Activated CD8-positive, alpha-beta memory T cell treated with anti-CD3 and anti-CD28 coated beads, Interleukin-2, amount 50 U/mL, for 24 hours (primary cell): ENCODE data around the gene GPR146.

Experiments used
- DNase-seq: peaks from one replicate; pipeline ENCODE4 v3.0.0-alpha.2; 2020; ENCODE audit errors: extremely low read depth

Gene GPR146

DNA sequence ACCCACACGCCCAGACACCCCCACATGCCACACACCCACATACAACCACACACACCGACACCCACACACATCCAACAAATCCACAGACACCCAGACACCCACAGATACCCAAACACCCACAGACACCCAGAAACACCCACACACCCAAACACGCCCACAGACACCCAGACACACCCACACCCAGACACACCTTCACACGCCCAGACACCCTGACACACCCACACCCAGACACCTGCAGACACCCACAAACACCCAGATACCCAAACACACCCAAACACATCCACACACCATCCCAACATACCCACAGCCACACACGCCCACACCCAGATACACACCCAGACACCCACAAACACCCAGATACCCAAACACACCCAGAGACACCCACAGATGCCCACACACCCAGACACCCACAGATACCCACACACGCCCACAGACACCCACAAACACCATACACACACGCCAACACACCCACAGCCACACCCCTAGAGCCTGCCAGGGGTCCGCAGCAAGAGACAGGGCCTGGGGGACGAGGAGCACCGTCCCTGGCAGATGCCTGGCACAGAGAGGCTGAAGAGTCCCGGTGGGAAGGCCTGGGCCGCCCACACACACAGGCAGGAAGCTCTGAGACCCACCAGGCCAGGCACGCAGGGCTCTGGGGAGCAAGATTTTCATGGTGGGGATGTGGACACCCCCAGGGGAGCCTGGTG is 32.9 kb upstream of the GPR146 start:
- DNase-seq, result no peak

DNA sequence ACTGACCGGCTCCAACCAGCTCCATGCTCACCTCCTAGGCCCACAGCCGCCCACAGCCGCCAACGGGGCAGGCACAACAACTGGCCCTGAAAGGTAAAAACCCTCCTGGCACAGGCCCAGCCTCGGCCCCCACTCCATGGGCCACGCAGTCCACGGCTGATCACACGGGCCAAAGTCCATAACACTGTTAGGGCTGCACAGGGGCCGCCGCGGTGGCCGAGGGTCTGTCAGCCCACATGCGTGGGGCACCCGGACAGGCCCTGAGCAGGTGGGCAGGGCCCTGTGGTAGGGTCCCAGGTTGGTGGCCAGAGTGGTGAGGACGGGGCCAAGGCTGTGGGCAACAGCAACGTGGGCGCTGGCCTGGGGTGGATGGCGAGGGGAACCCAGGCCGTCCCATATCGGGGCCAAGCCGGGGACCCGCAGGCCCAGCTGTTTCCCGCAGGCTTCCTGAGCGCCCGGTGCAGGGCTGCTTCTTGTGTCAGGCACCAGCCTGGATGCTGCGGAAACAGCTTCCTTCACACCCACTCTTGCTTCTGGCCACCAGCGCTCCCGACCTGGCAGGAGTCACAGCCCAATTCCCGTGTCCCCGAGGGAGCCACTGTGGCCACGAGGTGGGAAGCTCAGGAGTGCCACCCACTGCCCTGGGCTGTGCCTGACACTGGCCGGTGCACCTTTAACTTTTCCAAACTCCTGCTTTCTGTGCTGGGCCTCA is 32.2 kb upstream of the GPR146 start:
- DNase-seq, result no peak

DNA sequence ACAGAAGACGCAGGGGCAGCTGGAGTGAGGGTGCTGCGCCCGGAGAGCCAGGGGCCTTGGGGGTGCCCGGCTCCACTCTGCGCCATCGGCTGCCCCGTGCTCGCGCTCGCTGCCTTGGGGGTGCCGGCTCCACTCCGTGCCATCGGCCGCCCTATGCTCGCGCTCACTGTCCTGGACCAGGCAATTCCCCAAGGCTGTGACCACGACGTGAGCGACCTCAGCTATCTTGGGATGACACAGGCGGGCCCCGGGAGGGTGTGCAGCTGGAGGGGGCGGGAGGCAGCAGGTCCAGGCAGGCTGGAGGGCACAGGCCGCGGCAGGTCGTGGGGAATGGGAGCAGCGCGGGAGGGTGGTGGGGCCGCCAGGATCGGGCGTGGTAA is 31.6 kb upstream of the GPR146 start:
- no peak for DNase-seq

DNA sequence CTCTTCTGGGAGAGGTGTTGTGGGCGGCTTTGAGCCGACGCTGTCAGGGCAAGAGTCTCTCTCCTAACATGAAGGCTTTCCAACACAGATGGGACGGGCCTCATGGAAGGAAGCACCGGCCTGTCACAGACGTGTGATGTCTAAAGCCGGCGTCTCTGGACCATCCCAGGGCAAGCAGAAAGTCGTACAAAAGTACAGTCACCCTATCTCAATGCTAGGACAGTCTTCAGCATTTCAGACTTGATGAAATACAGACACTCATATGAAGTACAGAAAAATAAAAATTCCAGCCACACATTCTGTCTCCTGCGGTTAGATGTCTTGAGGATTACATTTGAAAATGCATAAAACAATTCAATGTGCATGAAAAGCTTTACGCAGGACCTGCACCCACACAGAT is 30.8 kb upstream of the GPR146 start:
- no peak for DNase-seq

DNA sequence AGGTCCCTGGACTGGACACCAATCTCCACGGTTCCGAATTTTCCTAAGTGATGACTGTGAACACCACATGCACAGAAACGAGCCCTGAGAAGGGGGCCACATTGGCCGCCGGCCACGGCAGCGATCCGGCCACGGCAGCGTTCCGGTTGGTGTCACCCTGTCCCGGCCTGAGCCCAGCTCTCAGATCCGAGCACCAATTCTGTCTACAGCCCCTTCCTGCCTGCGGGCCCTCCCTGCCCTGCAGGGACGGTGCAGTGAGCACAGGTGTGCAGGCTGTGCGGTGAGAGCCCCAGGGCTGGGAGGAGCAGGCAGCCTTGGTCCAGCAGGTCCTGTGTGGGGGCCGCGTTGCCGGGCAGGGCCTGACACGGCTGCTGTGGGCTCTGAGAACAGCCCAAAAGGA is 29.7 kb upstream of the GPR146 start:
- DNase-seq, result no peak

DNA sequence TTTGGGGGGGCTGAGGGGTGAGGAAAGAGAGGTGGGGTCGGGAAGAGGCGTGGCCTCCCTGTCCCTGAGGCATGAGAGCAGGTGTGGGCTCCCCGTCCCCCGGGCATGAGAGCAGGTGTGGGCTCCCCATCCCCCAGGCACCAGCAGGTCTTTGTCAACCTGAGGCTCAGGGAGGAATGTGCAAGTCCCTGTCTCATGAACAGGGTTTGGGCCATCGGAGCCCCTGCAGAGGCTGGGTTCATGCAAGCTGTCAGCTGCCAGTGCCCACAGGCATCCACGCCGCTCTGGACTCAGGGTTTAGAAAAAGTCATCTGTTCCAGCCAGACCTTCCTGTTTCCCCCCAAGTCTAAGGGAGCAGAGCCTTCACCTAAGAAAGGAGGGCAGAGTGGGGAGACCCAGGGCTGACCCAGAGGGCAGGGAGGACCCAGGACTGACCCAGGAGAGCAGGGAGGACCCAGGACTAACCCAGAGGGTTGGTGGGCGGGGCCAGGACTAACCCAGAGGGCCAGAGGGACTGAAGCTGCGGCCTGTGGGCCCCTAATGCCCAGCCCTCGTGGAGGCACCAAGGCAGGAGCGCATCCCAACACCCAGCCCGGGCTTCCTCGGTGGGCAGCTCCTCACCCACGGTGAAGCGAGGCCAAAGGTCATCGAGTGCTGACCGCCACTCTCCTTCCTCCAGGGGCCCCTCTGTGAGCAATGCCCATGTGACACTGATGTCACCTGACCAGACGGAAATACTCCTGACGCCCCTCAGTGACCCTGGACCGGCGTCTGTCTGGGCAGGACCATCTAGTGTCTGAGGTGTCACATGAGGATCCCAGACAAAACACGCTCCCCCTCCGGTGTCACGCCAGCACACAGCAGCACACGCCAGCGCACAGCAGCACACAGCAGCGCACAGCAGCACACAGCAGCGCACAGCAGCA is 28.9 kb upstream of the GPR146 start:
- no peak for DNase-seq

DNA sequence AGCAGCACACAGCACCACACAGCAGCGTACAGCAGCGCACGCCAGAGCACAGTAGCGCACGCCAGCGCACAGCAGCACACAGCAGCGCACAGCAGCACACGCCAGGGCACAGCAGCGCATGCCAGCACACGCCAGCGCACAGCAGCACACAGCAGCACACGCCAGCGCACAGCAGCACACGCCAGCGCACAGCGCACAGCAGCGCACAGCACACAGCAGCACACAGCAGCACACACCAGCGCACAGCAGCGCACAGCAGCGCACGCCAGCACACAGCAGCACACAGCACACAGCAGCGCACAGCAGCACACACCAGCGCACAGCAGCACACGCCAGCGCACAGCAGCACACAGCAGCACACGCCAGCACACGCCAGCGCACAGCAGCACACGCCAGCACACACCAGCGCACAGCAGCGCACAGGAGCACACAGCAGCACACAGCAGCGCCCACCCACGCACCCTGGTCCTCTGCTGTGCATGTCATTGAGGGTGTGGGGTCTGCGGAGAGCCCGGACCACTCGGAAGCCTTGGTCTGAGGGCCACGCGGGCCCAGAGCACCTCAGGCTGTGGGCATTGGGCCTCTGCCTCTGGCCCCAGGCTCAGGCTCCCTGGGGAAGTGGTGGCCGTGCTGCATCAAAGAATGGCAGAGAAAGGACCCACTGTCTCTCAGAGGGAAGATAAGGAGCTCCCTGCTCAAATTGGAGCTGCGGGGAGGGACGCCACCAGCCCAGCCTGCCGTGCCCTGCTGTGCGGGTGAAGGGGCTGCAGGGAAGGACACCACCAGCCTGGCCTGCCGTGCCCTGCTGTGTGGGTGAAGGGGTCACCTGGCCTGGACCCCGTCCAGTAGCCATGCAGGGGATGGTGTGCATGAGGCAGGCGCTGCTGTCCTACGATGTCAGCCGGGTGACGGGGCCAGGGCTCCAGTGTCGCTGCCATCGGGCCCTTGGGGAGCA is 27.5 kb upstream of the GPR146 start:
- no peak for DNase-seq

DNA sequence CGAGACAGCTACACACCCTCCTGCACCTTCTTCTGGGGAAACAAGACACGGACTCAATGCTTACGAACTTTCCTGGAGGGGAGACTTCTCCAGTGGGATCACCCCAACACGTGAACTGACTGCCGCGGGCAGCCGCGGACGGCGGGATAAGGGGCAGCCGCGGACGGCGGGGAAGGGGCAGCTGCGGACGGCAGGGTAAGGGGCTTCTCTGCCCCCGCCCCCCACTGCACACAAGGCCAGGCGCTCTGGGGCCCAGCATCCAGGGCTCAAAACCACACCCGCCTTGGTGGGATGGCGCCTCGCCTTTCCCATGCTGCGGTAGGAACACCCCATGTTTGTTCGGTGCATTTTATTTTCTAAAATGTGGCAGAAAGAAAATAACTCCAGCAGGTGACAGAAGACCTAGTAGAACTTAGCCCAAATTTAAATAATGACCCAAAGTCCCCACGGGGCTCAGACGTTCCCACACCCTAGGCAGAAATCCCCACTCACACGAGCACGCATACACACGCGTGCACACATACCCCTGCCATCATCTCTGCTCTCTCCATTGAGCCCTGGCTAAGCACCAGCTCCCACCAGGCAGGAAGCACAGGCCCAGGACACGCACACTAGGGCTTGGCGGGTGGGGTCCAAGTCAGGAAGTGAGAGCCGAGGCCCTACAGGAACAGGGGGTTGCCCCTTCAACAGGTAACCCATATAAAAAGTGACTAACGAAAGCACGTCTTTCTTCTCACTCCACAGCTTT is 26.6 kb upstream of the GPR146 start:
- no peak for DNase-seq

DNA sequence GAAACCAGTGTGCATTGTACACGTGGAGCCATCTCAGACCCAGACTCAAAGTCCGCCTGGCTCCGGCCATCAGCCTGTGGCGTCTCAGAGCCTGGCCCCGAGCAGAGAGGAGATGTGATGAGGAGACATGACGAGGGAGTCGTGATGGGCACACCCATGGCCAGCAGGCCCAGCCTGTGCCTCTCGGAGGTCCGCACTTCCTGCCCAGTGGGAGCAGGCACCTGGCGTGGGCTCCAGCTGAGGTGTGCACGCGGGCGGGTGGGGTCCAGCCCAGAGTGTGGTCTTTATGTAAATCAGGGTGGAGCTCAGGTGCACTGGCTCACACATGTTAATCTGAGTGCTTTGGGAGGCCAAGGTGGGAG is 26.0 kb upstream of the GPR146 start:
- no peak for DNase-seq

DNA sequence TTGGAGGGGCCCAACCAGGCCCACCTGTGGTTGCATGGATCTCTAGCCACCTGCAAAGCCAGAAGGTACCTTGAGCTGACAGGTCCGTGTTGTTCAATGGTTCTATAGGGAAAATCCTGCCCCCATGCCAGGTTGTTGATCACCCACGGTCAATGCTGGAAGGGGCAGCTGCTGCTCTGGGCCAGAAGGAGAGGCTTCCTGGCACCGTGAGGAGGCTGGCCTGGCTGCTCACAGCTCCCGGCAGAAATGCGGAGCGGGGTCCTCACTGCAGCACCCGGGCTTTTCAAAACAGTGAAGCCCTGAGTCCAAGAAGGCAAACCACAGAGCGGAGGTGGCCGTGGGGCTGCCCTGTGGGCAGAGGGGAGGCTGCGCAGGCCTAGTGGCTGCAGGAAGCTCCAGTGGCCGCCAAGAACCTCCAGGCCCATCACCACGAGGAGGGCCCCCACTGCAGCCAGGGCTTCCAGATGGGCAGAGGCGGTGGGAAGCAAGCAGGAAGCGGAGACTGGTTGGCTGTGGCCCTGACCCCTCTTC is 25.0 kb upstream of the GPR146 start:
- DNase-seq, result no peak

DNA sequence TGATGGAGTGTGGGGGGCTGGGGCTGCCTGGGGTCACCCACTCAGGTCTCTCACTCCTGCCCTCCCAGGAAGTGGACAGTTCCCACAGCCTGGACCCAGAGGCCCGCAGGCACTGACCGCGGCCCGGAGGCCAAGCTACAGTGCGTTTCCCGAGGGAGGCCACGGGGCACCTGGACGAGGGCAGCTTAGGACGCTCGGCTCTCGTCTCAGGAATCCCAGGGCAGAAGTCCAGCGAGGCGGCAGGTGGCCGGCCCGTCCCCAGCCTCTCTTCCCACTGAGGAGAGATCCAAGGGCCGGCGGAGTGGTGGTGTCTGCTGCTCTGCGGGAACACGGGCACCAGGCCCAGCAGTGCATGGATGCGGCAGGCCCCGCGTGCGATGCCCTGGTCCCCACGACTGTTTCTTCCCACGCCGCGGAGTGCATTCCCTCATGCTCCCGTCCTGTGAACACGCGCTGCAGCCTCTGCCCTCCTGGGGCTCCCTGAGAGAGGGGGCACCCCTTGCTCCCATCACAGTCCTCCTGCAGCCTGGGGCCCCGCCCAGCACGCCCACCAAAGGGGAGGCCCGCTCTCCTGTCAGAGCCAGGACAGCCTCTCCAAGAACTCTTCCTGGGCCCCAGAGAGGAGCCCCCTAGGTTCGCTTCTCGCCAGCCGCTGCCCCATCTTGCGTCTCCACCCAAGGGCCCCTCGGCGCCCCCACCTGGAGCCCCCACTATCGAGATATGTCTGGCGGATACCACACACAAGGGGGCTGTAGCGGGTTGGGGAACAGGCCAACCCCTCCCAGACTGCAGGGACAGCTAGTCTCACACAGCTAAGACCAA is 24.3 kb upstream of the GPR146 start:
- no peak for DNase-seq

DNA sequence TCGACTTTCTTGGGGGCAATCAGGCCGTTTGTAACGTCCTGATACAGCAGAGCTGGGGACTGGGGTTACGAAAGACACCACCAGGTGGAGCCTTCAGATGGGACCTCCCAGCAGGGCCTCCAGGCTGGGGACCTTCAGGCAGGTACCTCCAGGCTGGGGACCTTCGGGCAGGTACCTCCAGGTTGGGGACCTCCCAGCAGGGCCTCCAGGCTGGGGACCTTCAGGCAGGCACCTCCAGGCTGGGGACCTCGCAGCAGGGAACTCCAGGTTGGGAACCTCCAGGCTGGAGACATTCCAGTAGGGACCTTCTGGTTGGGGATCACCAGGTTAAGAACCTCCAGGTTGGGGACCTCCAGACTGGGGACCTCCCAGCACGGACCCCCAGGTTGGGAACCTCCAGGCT is 23.5 kb upstream of the GPR146 start:
- no peak for DNase-seq

DNA sequence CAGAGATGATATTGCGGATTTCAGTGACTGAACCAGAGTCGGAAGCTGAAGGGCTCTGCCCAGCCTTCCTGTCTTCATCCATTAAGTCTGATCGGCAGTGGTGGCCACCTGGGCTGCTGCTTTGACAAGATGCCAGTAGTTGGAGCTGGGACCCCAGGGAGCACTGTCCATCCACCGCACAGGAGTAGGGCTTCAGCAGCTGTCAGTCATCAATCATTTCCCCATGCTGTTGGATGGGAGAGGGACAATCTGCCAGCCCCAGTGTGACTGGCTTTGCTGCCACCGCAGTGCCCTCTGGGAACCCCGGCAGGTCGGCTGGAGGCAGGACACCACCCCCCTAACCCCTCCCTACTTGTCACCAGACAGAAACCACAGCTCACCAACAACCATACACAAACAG is 23.0 kb upstream of the GPR146 start:
- DNase-seq, result no peak

DNA sequence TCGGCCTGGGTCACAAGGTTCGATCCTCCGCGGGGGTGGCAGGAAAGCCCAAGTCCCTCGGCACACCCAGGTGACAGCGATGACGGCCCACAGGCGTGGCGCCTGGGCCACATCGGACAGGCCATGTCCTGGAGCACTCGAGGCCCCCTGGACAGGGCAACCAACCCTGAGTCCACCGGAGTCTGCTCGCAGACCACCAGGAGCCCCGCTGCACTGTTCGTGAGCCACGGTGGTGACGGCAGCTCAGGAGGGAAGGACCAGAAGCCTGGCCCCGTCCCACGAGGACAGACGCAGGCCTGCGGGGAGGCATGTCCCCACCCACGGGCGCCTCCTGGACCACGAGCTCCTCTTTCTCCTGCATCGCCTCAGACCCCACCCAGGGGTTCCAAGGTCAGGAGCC is 22.4 kb upstream of the GPR146 start:
- no peak for DNase-seq

DNA sequence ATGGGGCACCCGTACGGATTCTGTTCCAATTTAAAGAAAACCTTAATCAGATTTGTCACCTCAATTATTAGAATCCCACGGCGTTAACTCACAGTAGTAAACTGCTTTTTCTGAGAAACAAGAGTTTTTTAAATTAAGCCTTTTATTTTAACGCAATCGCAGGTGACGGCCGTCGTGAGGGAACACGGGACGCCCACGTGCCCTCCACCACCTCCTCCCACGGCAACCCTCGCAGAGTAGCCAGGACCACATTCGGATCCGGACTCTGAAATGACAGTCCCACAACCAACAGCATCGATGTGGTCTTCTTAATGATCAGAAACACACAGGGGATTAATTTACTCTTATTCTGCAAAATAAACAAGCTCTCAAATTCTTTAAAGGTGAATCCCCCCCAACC is 22.0 kb upstream of the GPR146 start:
- DNase-seq, result no peak

DNA sequence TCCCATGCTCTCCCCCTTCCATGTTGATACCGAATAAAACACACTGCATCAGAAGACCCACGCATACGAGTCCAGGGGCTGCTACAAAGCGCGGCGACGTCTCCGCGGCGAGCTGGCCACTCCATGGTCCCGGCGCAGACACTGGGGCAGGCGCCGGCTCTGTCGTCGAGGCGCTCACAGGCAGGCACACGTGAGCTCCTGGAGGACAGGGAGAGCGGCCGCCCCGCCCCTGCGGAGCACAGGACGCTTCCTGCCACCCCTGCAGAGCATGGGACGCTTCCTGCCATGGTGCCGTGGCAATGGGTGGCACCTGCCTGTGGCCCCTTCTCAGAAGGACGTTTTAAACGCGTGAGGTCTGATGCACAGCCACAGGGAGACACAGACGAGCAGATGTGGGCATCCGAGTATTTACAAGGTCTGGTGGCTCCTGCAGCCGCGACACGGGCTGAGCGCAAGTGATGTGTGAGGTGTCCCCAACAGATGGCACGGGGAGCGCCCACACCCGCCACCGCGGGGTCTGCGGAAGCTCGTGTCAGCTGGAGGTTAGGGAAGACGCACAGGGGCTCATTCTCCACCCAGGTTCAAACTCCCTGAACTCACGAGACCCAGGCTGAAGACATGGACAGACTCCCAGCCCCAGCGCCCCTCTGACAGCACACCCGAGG is 21.4 kb upstream of the GPR146 start:
- no peak for DNase-seq

DNA sequence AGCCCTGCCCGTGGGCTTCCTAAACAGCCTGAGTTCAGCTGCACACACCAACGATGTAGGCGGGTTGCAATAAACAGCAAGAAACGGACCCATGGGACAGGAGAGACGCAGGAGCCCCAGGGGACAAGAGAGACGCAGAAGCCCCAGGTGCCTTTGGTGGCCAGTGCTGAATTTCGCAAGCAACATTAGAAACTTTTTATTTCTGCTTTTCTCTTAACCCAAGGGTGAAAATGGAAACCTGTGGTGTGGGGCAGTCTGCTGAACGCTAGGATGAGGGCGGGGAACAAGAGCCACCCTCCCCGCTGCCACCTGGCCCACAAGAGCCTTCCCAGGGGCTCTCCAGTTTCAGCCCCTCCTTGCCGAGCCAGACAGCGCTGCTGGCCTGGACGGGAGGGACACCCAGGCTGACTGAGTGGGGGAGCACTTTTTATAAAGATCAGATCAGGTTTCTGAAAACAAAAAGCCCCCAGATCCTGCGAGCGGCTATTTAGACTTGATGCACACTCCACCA is 20.0 kb upstream of the GPR146 start:
- DNase-seq, result no peak

DNA sequence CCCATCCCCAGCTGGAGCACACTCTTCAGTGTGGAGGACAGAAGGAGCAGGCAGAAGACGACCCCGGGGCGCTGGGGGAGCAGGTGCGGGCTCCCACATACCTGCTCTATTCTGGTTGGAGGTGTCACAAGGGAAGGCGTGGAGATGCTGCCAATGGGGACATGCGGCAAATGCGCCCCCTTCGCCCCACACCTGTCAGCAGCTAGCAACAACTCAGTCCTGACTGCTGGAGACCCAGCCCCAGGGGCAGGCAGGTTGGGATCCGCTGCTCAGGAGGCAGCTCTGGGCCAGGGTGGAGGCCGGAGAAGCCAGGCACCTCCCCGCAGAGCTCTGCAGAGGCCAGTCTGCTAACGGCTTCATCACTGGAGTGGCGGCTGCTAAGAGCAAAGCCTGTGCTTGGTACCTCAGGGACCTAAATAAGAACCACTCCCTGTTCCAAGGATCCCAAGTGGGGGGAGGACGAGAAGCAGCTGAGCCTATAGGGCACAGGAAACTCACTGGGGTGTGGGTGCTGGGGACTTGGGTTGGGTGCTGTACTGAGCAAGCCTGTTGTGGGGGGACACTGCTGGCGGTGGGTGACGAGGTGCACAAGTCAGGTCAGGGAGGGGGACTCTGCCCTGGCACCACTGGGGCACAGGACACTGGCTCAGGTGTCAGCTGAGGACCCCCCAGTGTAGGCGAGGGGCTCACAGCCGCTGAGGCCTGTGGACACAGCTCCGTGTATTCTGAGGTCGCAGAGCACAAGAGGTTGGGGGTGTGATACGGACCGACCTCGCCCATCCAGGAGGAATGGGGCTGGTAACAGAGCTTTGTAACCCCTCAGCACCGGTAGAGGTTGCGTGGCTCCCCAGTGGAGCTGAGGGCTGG is 19.2 kb upstream of the GPR146 start:
- DNase-seq, result no peak
